ENCODE measurements around the gene STUM.

STUM gene

GRCh38 chr1:226619031-226619430, 70.5 kb downstream of the STUM start:
- H3K4me3 ChIP-seq (ENCODE audit: low read depth, low read length), result no peak overlapping the region

GRCh38 chr1:226622012-226622411, 73.4 kb downstream of the STUM start:
- H3K4me3 ChIP-seq (ENCODE audit: low read depth, low read length), result no peak overlapping the region

GRCh38 chr1:226624526-226624925, 76.0 kb downstream of the STUM start:
- H3K4me3 ChIP-seq (ENCODE audit: low read depth, low read length), result no peak overlapping the region

- H3K4me3 ChIP-seq (ENCODE audit: low read depth, low read length), result no peak overlapping the region
These were observed 76.8 kb downstream of the STUM start for GRCh38 chr1:226625326-226625725.

- no peak overlapping the region for H3K4me3 ChIP-seq (ENCODE audit: low read depth, low read length)
These were observed 77.4 kb downstream of the STUM start for GRCh38 chr1:226625832-226626576.

- no peak overlapping the region for H3K4me3 ChIP-seq (ENCODE audit: low read depth, low read length)
These were observed 78.0 kb downstream of the STUM start for GRCh38 chr1:226626577-226626956.

- H3K4me3 ChIP-seq (ENCODE audit: low read depth, low read length), result no peak overlapping the region
These were observed 78.6 kb downstream of the STUM start for GRCh38 chr1:226627050-226627755.

- H3K4me3 ChIP-seq (ENCODE audit: low read depth, low read length), result no peak overlapping the region
These were observed 79.5 kb downstream of the STUM start for GRCh38 chr1:226627924-226628611.

GRCh38 chr1:226628612-226629155, 80.1 kb downstream of the STUM start:
- H3K4me3 ChIP-seq (ENCODE audit: low read depth, low read length), result no peak overlapping the region

- no peak overlapping the region for H3K4me3 ChIP-seq (ENCODE audit: low read depth, low read length)
These were observed 80.8 kb downstream of the STUM start for GRCh38 chr1:226629210-226629895.

- H3K4me3 ChIP-seq (ENCODE audit: low read depth, low read length), result no peak overlapping the region
These were observed 81.5 kb downstream of the STUM start for GRCh38 chr1:226629896-226630550.

- H3K4me3 ChIP-seq (ENCODE audit: low read depth, low read length), result no peak overlapping the region
These were observed 82.0 kb downstream of the STUM start for GRCh38 chr1:226630592-226630991.

GRCh38 chr1:226631229-226632000, 82.9 kb downstream of the STUM start:
- H3K4me3 ChIP-seq (ENCODE audit: low read depth, low read length), result no peak overlapping the region

GRCh38 chr1:226632169-226632879, 83.8 kb downstream of the STUM start:
- H3K4me3 ChIP-seq (ENCODE audit: low read depth, low read length), result no peak overlapping the region

GRCh38 chr1:226632922-226633351, 84.4 kb downstream of the STUM start:
- H3K4me3 ChIP-seq (ENCODE audit: low read depth, low read length), result no peak overlapping the region

- no peak overlapping the region for H3K4me3 ChIP-seq (ENCODE audit: low read depth, low read length)
These were observed 85.1 kb downstream of the STUM start for GRCh38 chr1:226633541-226634165.

GRCh38 chr1:226634166-226634588, 85.6 kb downstream of the STUM start:
- no peak overlapping the region for H3K4me3 ChIP-seq (ENCODE audit: low read depth, low read length)

- no peak overlapping the region for H3K4me3 ChIP-seq (ENCODE audit: low read depth, low read length)
These were observed 86.2 kb downstream of the STUM start for GRCh38 chr1:226634611-226635246.
